Ovary (tissue), 9 donors: Measurements from ENCODE around the gene ETNK2. TPM values are rescaled to one million over a fixed set of nuclear protein-coding genes. Genes with fewer than 3 reads are reported as not detected.

ENCODE experiments used
- DNase-seq, 5 donors: peaks; one replicate each; pipeline ENCODE4 v3.0.0-alpha.2; 2019 to 2020
- H3K27ac ChIP-seq, 2 donors: fragments of 200-600 bp; one replicate each; pipeline versions ENCODE4 v1.5.1 to v1.8.0; 2019 to 2022
- H3K27me3 ChIP-seq: fragments of 200-600 bp; one replicate; pipeline ENCODE4 v1.8.0; 2022
- H3K36me3 ChIP-seq: fragments of 200-600 bp; sonication (generic); one replicate; pipeline ENCODE4 v1.5.1; 2019
- H3K4me1 ChIP-seq: one replicate; pipeline ENCODE4 v1.8.1; 2013; ENCODE audit warnings: mild to moderate bottlenecking, moderate library complexity; ENCODE audit not compliant: insufficient read depth
- H3K4me3 ChIP-seq: fragments of 200-600 bp; sonication (generic); one replicate; pipeline ENCODE4 v1.5.1; 2017
- H3K9me3 ChIP-seq, 2 donors: fragments of 200-600 bp in 1 of 2; sonication (generic) in 1 of 2; one replicate each; pipeline versions ENCODE4 v1.5.1 to v1.8.1; 2013 to 2019; ENCODE audit warnings: mild to moderate bottlenecking in 1 of 2, moderate library complexity in 1 of 2
- EP300 ChIP-seq: sonication (generic); formaldehyde crosslinking; IDR thresholded peaks from one replicate; pipeline ENCODE4 v1.6.1; 2017; ENCODE audit warnings: antibody characterized with exemption
- POLR2A ChIP-seq: fragments of 450-650 bp; IDR thresholded peaks from one replicate; pipeline ENCODE4 v1.6.1; 2017; ENCODE audit warnings: antibody characterized with exemption, mild to moderate bottlenecking, moderate library complexity
- WGBS, 3 donors: extraction: QIAGEN DNeasy Blood & Tissue Kit in 1 of 3; methylation state at CpG; one replicate each; pipeline versions ENCODE4 v1.1.5 to v1.1.7; 2013 to 2017; 5-methylcytosine and 5-hydroxymethylcytosine counted together
- intact Hi-C, 4 donors: fragments of 100-400 bp; cut with DNase I; formaldehyde crosslinking; loops; one replicate each; pipeline versions ENCODE4 v1.11.0 to v1.15.1; 2022 to 2023
- polyA plus RNA-seq, 2 donors: library from polyadenylated mRNA; stranded (reverse); fragments of 200-250 nt in 1 of 2; fragments of 350-450 nt in 1 of 2; fragmentation: Illumina TruSeq in 1 of 2; extraction: RNeasy Lipid Tissue Mini Kit (QIAGEN cat#74804) in 1 of 2; gene quantifications; one replicate each; pipeline ENCODE4 v1.2.3, GENCODE V29; 2013 to 2014
- total RNA-seq, 7 donors: library from RNA; depleted of rRNA in 2 of 7; stranded (reverse); fragments of >200 nt in 2 of 7; fragmentation: NEBNext Ultra II Directional in 3 of 7; extraction: Animal tissue kit (Norgen Biotek cat#: 25700) in 3 of 7; gene quantifications; one replicate each; pipeline versions ENCODE4 v1.1.0 to v1.2.4, GENCODE V29; 2016 to 2023
- TF ChIP-seq, protein P1 (sequence below), 3 donors: fragments of 450-650 bp in 2 of 3; fragments of 200-600 bp in 1 of 3; IDR thresholded peaks; one replicate each; pipeline versions ENCODE4 v1.5.1 to v1.8.0; 2016 to 2022; ENCODE audit warnings: antibody characterized with exemption in 3 of 3, mild to moderate bottlenecking in 1 of 3
- donor health status: DM: no; HTN: no; CAD: no; lungs with moderate emphysema.
- donor health status: DM: no; HTN: no; CAD: no.
- donor health status: Bipolar disorder and iron deficiency.
- donor health status: DM: yes; HTN: yes; CAD: no.
- donor health status: DM: no; HTN: no; CAD: no.
- donor health status: DM: yes; HTN: yes; CAD: no.

The ETNK2 gene
- total and polyA plus RNA-seq, 9 donors, result 16.3 to 60.9 (median 40.3) TPM

- TF ChIP-seq EP300 (no peak), POLR2A (no peak)
- TF ChIP-seq, protein P1, sequence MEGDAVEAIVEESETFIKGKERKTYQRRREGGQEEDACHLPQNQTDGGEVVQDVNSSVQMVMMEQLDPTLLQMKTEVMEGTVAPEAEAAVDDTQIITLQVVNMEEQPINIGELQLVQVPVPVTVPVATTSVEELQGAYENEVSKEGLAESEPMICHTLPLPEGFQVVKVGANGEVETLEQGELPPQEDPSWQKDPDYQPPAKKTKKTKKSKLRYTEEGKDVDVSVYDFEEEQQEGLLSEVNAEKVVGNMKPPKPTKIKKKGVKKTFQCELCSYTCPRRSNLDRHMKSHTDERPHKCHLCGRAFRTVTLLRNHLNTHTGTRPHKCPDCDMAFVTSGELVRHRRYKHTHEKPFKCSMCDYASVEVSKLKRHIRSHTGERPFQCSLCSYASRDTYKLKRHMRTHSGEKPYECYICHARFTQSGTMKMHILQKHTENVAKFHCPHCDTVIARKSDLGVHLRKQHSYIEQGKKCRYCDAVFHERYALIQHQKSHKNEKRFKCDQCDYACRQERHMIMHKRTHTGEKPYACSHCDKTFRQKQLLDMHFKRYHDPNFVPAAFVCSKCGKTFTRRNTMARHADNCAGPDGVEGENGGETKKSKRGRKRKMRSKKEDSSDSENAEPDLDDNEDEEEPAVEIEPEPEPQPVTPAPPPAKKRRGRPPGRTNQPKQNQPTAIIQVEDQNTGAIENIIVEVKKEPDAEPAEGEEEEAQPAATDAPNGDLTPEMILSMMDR (IDR thresholded peaks at IDR 0.05), result no peak
- H3K9me3 ChIP-seq, result no peaks in the 10 kb centered on the region
- intact Hi-C loops, result loop anchor here in 1 of 4 donors (10.0 kb wide), 1 partner anchor 327 kb away; the partner anchor contains the start of gene PIK3C2B
Observed at GRCh38 chr1:204167730-204168129, 15.9 kb upstream of the ETNK2 start.

GRCh38 chr1:204166219-204166618 is 14.4 kb upstream of the ETNK2 start, which contains the start of gene REN:
REN (minus strand) TSS chr1:204166337; CDS start chr1:204166293, 44 bp downstream.
- intact Hi-C loops, result loop anchor here in 1 of 4 donors (10.0 kb wide), 1 partner anchor 329 kb away; the partner anchor contains the start of gene PIK3C2B
- H3K27me3 ChIP-seq, result no peaks in the 10 kb centered on the region

More at GRCh38 chr1:204167730-204168129, 15.9 kb upstream of the ETNK2 start:
- 79 to 83% (median 81%) methylated on average over 5 of the region's 5 CpGs for WGBS, 3 donors
- DNase-seq, result no peak
- no peaks in the 10 kb centered on the region for H3K4me1 ChIP-seq
- H3K27ac ChIP-seq, result no peak overlapping the region
- H3K27me3 ChIP-seq, result no peaks in the 10 kb centered on the region
- H3K4me3 ChIP-seq, result no peak overlapping the region
- H3K36me3 ChIP-seq, result no peaks in the 10 kb centered on the region

DNA sequence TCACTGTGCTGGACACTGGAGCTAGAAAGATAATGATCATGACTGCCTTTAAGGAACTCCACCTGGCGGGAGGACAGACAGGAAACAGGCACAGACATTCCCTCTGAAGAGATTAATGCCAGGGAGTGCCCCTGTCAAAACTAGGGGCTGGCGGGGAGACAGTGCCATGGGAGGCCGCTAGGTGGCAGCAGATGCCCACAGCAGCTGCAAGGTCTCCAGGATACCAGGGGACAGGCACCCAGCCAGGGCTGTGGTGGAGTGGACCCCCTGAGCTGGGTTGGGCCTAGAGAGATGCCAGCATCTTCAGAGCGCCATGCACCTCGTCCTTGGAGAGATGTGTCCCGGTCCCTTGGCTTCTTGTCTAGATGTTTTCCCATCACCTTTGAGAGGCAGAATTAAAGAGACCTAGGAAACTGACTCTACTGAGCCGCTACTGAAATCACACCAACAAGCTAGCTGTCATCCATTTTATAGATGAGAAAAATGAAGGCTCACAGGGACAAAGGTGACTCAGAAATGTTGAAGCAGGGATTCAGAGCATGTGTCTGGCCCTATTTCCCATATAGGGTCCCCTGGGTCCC is 10.7 kb upstream of the ETNK2 start:
- no peaks in the 10 kb centered on the region for H3K27me3 ChIP-seq
- DNase-seq, result peak; percentile 73 to 89 (median 85)
- no peaks in the 10 kb centered on the region for H3K9me3 ChIP-seq
- H3K36me3 ChIP-seq, result no peaks in the 10 kb centered on the region
- no peak overlapping the region for H3K4me3 ChIP-seq
- intact Hi-C loops, result loop anchor here (2.0 to 10.0 kb wide), 4 partner anchors 45 to 332 kb away; partner anchors contain the start of gene PIK3C2B (in 1 of the 4)
- no peaks in the 10 kb centered on the region for H3K4me1 ChIP-seq
- no peak overlapping the region for H3K27ac ChIP-seq
- TF ChIP-seq, protein P1 (IDR thresholded peaks at IDR 0.05), result peak; percentile 89 to 95 (median 94)
- no peak for TF ChIP-seq POLR2A
- TF ChIP-seq EP300, result no peak
- 10 to 12% (median 11%) methylated on average over 7 of the region's 7 CpGs for WGBS, 3 donors

More at GRCh38 chr1:204166219-204166618, 14.4 kb upstream of the ETNK2 start, which contains the start of gene REN:
- H3K9me3 ChIP-seq, result no peaks in the 10 kb centered on the region
- no peak for TF ChIP-seq EP300
- no peak for TF ChIP-seq POLR2A
- TF ChIP-seq, protein P1 (IDR thresholded peaks at IDR 0.05), result no peak
- 50 to 53% (median 51%) methylated on average over 5 of the region's 5 CpGs for WGBS, 3 donors
- H3K4me3 ChIP-seq, result no peak within 1 kb of the TSS
- H3K36me3 ChIP-seq, result no peaks in the 10 kb centered on the region
- no peaks in the 10 kb centered on the region for H3K4me1 ChIP-seq
- H3K27ac ChIP-seq, result no peak within 1 kb of the TSS
- peak in 1 of 5 donors; percentile 13 for DNase-seq

DNA sequence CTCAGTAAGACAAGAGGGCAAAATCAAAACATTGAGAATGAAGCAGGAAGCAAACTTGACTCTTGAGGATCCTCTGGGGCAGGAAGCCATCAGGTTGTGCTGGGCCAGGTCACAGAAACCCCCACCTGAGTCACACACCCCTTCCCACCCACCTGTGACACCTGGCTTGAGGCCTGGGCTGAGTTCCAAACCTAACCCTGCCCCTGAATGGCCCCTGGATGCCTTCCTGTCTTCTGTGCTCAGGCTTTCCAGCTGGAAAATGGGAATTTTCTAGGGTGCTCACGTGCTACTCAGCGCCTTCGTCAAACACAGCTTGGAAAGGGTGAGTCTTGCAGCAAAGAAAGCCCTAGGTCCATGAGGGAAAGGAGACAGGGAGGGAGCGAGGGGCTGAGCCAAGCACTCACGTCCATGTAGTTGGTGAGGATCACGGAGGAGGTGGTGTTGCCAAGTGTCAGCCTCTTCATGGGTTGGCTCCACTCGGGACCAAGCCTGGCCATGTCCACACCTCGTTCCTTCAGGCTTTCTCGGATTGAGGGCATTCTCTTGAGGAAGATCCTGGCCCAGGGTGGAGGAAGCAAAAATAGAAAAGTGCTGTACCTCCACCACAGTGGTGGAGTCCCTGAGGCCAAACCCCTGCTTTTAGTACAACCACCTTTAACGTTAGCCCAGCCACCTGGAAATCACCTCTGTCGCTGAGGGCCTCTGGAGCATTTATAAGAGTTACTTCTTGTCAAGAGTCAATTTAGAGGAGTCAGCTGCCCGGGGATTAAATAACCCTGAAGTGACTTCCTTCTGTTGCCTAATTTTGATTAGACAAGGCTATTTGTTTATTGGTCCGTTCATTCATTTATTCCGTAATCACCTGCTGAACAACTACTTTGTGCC is 10.0 kb upstream of the ETNK2 start:
- Histone ChIP-seq H3K27ac (no peak overlapping the region), H3K36me3 (no peaks in the 10 kb centered on the region), H3K9me3 (no peaks in the 10 kb centered on the region), H3K4me3 (no peak overlapping the region), H3K27me3 (no peaks in the 10 kb centered on the region), H3K4me1 (no peaks in the 10 kb centered on the region)
- intact Hi-C loops, result loop anchor here (2.0 to 10.0 kb wide), 4 partner anchors 45 to 333 kb away; partner anchors contain the start of gene PIK3C2B (in 1 of the 4)
- TF ChIP-seq, protein P1 (IDR thresholded peaks at IDR 0.05), result no peak
- TF ChIP-seq EP300 (no peak), POLR2A (no peak)
- WGBS, 3 donors, result 50 to 61% (median 59%) methylated on average over 14 of the region's 14 CpGs
- no peak for DNase-seq
